HCT116 (cell line): ENCODE data around the gene FLNB. TPM values are rescaled to one million over a fixed set of nuclear protein-coding genes. Genes with fewer than 3 reads are reported as not detected.
A peak's percentile ranks its signal among the peaks of the same experiment; 100 is the strongest.

Source experiments
- ATAC-seq: fragments of 200-7000 bp; cut with Tn5 transposase; 2 replicates; pipeline ENCODE4 v1.9.1; 2020; ENCODE audit warnings: mild to moderate bottlenecking, moderate library complexity
- BruUV-seq: library from RNA; stranded (reverse); fragments of 400-500 nt; replicated peaks from 2 replicates; lab custom pipeline; 2021; lab: Mats Ljungman, UMichigan
- CTCF ChIA-PET: fragments of 300-600 bp; sonication (Branson Sonifier 250); formaldehyde crosslinking; loops from one replicate; lab custom pipeline; 2021; ENCODE audit warnings: antibody characterized with exemption; lab: Charles Lee
- POLR2A ChIA-PET: fragments of 300-600, 350-600 bp; sonication (Branson Sonifier 250); formaldehyde crosslinking; loops from one replicate; lab custom pipeline; 2021; ENCODE audit warnings: antibody characterized with exemption; lab: Charles Lee
- RAD21 ChIA-PET, 2 experiments: fragments of 300-600 bp; sonication (Branson Sonifier 250); formaldehyde crosslinking; loops; one replicate each; lab custom pipeline; 2023; ENCODE audit warnings: low total read pairs in 2 of 2; ENCODE audit not compliant: uncharacterized antibody in 2 of 2, unreplicated experiment in 2 of 2, low non-redundant PET in 1 of 2; lab: Charles Lee
- DNase-seq: peaks from one replicate; pipeline ENCODE4 v3.0.0-alpha.2; 2010; ENCODE audit warnings: low read depth, low spot score
- H2AFZ ChIP-seq: fragments of 200-600 bp; shearing (Covaris generic), sonication (generic); 2 replicates; pipeline ENCODE4 v1.6.1; 2017; ENCODE audit warnings: low read depth, mixed run types, mixed read lengths, antibody characterized with exemption, low read length; ENCODE audit not compliant: poor library complexity, severe bottlenecking
- H3K27ac ChIP-seq: 2 replicates; pipeline ENCODE4 v1.5.1; 2012; ENCODE audit warnings: low read depth, low read length
- H3K27me3 ChIP-seq: fragments of 200-600 bp; sonication (generic); 2 replicates; pipeline ENCODE4 v1.6.1; 2016; ENCODE audit warnings: mixed run types, low read length, mixed read lengths; ENCODE audit not compliant: insufficient read depth
- H3K36me3 ChIP-seq, 2 experiments: fragments of 200-500 bp in 1 of 2; fragments of 200-600 bp in 1 of 2; sonication (Bioruptor generic) in 1 of 2; sonication (generic) in 1 of 2; 2 replicates each; pipeline versions ENCODE4 v1.5.1 to v1.6.1; 2014 to 2016; ENCODE audit warnings: low read length in 2 of 2, inconsistent platforms in 1 of 2, mixed read lengths in 1 of 2, mixed run types in 1 of 2; ENCODE audit not compliant: insufficient read depth in 2 of 2, control insufficient read depth in 1 of 2
- H3K4me1 ChIP-seq, 2 experiments: fragments of 200-600 bp in 1 of 2; sonication (generic) in 1 of 2; 2 replicates each; pipeline versions ENCODE4 v1.5.1 to v1.6.1; 2012 to 2017; ENCODE audit warnings: low read length in 2 of 2, inconsistent platforms in 1 of 2, mild to moderate bottlenecking in 1 of 2, mixed read lengths in 1 of 2, mixed run types in 1 of 2, moderate library complexity in 1 of 2; ENCODE audit not compliant: insufficient read depth in 2 of 2, control insufficient read depth in 1 of 2
- H3K4me2 ChIP-seq: fragments of 200-600 bp; sonication (generic); 2 replicates; pipeline ENCODE4 v1.6.1; 2017; ENCODE audit warnings: mixed run types, low read length, mixed read lengths
- H3K4me3 ChIP-seq, 2 experiments: fragments of 200-600 bp in 1 of 2; sonication (generic) in 1 of 2; replicated peaks in 1 of 2; 2 replicates each; pipeline ENCODE4 v1.5.1; 2011 to 2016; ENCODE audit warnings: low read length in 2 of 2, control low read depth in 1 of 2, low read depth in 1 of 2, mild to moderate bottlenecking in 1 of 2, mixed read lengths in 1 of 2, mixed run types in 1 of 2
- H3K79me2 ChIP-seq: fragments of 200-600 bp; sonication (generic); 2 replicates; pipeline ENCODE4 v1.6.1; 2017; ENCODE audit warnings: mild to moderate bottlenecking, mixed run types, low read length, moderate library complexity, mixed read lengths; ENCODE audit not compliant: insufficient read depth
- H3K9ac ChIP-seq: fragments of 200-600 bp; sonication (generic); 2 replicates; pipeline ENCODE4 v1.6.1; 2016; ENCODE audit warnings: low read length, mixed read lengths
- H3K9me2 ChIP-seq: fragments of 200-600 bp; sonication (generic), shearing (Covaris generic); 2 replicates; pipeline ENCODE4 v1.6.1; 2017; ENCODE audit warnings: mixed run types, mild to moderate bottlenecking, moderate library complexity; ENCODE audit not compliant: insufficient read depth
- H3K9me3 ChIP-seq, 2 experiments: fragments of 200-500 bp in 1 of 2; fragments of 200-600 bp in 1 of 2; sonication (Bioruptor generic) in 1 of 2; sonication (generic) in 1 of 2; 2 replicates each; pipeline ENCODE4 v1.6.1; 2014 to 2017; ENCODE audit warnings: low read length in 2 of 2, mixed read lengths in 2 of 2, inconsistent platforms in 1 of 2, low read depth in 1 of 2, mild to moderate bottlenecking in 1 of 2, mixed run types in 1 of 2, moderate library complexity in 1 of 2; ENCODE audit not compliant: control insufficient read depth in 1 of 2, insufficient read depth in 1 of 2
- H4K20me1 ChIP-seq: fragments of 200-600 bp; sonication (generic), shearing (Covaris generic); 2 replicates; pipeline ENCODE4 v1.6.1; 2017; ENCODE audit warnings: mixed run types, mild to moderate bottlenecking, moderate library complexity; ENCODE audit not compliant: insufficient read depth
- CBX3 ChIP-seq: IDR thresholded peaks from 2 replicates; pipeline ENCODE4 v1.6.1; 2012; ENCODE audit warnings: low read depth
- CEBPB ChIP-seq: IDR thresholded peaks from 2 replicates; pipeline ENCODE4 v1.6.1; 2012; ENCODE audit warnings: low read depth
- EGR1 ChIP-seq: IDR thresholded peaks from 2 replicates; pipeline ENCODE4 v1.6.1; 2012; ENCODE audit warnings: low read depth
- ELF1 ChIP-seq: IDR thresholded peaks from 2 replicates; pipeline ENCODE4 v1.6.1; 2012; ENCODE audit warnings: low read depth, borderline replicate concordance
- EZH2 ChIP-seq: fragments of 200-600 bp; sonication (generic); IDR thresholded peaks from 2 replicates; pipeline ENCODE4 v1.6.1; 2017; ENCODE audit warnings: antibody characterized with exemption, mixed run types
- EZH2phosphoT487 ChIP-seq: fragments of 200-600 bp; IDR thresholded peaks from 2 replicates; pipeline ENCODE4 v1.6.1; 2018; ENCODE audit warnings: antibody characterized with exemption, borderline replicate concordance
- FOSL1 ChIP-seq: IDR thresholded peaks from 2 replicates; pipeline ENCODE4 v1.6.1; 2012; ENCODE audit warnings: low read depth
- JUND ChIP-seq: IDR thresholded peaks from 2 replicates; pipeline ENCODE4 v1.6.1; 2012
- POLR2AphosphoS5 ChIP-seq: IDR thresholded peaks from 2 replicates; pipeline ENCODE4 v1.6.1; 2011; ENCODE audit warnings: mild to moderate bottlenecking, low read depth, low read length, moderate library complexity
- RAD21 ChIP-seq: IDR thresholded peaks from 2 replicates; pipeline ENCODE4 v1.6.1; 2012; ENCODE audit warnings: low read depth, mild to moderate bottlenecking
- SIN3A ChIP-seq: IDR thresholded peaks from 2 replicates; pipeline ENCODE4 v1.6.1; 2012; ENCODE audit warnings: low read depth
- SRF ChIP-seq: IDR thresholded peaks from 2 replicates; pipeline ENCODE4 v1.6.1; 2012; ENCODE audit warnings: low read depth
- TCF7L2 ChIP-seq: IDR thresholded peaks from 2 replicates; pipeline ENCODE4 v1.7.0; 2011; ENCODE audit warnings: borderline replicate concordance, inconsistent platforms; ENCODE audit not compliant: insufficient read depth, insufficient read length; ENCODE audit errors: extremely low read depth
- YY1 ChIP-seq: IDR thresholded peaks from 2 replicates; pipeline ENCODE4 v1.6.1; 2011; ENCODE audit warnings: low read length, low read depth, moderate library complexity, mild to moderate bottlenecking; ENCODE audit not compliant: insufficient replicate concordance; ENCODE audit errors: extremely low read depth
- ZFX ChIP-seq: fragments of 450-650 bp; IDR thresholded peaks from 2 replicates; pipeline ENCODE4 v1.6.1; 2017
- ZNF274 ChIP-seq: fragments of 200-500 bp; sonication (Bioruptor generic); IDR thresholded peaks from 2 replicates; pipeline ENCODE4 v1.6.1; 2014; ENCODE audit warnings: mild to moderate bottlenecking, low read depth, low read length, inconsistent platforms
- intact Hi-C: fragments of 100-400 bp; cut with micrococcal nuclease; formaldehyde crosslinking; loops from 2 replicates; pipeline ENCODE4 v1.10.0; 2022
- total RNA-seq: library from RNA; stranded (reverse); gene quantifications from one replicate; pipeline ENCODE4 v1.2.1, GENCODE V29; 2021; ENCODE audit not compliant: unreplicated experiment
- TF ChIP-seq, protein P1 (sequence below), 3 experiments: fragments of 200-600 bp in 1 of 3; sonication (generic) in 1 of 3; IDR thresholded peaks in 2 of 3; conservative IDR thresholded peaks in 1 of 3; 2 replicates each; pipeline ENCODE4 v1.5.1; 2012 to 2017; ENCODE audit warnings: low read depth in 2 of 3, low read length in 2 of 3, antibody characterized with exemption in 1 of 3, borderline replicate concordance in 1 of 3, control low read depth in 1 of 3, mild to moderate bottlenecking in 1 of 3, mixed read lengths in 1 of 3, mixed run types in 1 of 3, moderate library complexity in 1 of 3; ENCODE audit not compliant: insufficient read depth in 1 of 3
- TF ChIP-seq, protein P2 (sequence below): IDR thresholded peaks from 2 replicates; pipeline ENCODE4 v1.6.1; 2012
- TF ChIP-seq, protein P3 (sequence below): IDR thresholded peaks from 2 replicates; pipeline ENCODE4 v1.6.1; 2012

The FLNB gene
- total RNA-seq, 1 experiment from 2014 or later: 116 TPM

DNA sequence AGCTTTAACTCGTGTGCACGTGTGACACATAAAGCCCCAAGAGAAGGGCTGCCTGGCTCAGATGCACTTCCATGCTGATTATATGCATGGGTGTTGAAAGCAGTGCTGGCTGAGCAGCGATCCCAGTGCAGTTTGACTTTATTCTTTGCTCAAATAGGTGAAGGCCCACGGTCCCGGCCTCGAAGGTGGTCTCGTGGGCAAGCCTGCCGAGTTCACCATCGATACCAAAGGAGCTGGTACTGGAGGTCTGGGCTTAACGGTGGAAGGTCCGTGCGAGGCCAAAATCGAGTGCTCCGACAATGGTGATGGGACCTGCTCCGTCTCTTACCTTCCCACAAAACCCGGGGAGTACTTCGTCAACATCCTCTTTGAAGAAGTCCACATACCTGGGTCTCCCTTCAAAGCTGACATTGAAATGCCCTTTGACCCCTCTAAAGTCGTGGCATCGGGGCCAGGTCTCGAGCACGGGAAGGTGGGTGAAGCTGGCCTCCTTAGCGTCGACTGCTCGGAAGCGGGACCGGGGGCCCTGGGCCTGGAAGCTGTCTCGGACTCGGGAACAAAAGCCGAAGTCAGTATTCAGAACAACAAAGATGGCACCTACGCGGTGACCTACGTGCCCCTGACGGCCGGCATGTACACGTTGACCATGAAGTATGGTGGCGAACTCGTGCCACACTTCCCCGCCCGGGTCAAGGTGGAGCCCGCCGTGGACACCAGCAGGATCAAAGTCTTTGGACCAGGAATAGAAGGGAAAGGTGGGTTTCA lies 114.9 kb downstream of the FLNB start:
- RAD21 ChIA-PET: no interaction called here
- ATAC-seq (no peak), DNase-seq (no peak)
- no peaks in the 10 kb centered on the region for H3K9me2 ChIP-seq
- no peaks in the 10 kb centered on the region for H3K4me1 ChIP-seq
- H3K9me3 ChIP-seq: no peaks in the 10 kb centered on the region
- TSS peak; percentile 21 for BruUV-seq
- CTCF ChIA-PET: no interaction called here
- no peaks in the 10 kb centered on the region for H3K27me3 ChIP-seq
- H4K20me1 ChIP-seq: no peaks in the 10 kb centered on the region
- no peak overlapping the region for H2AFZ ChIP-seq
- H3K4me3 ChIP-seq: no peak overlapping the region
- H3K79me2 ChIP-seq: no peaks in the 10 kb centered on the region
- H3K9ac ChIP-seq: no peak overlapping the region
- H3K27ac ChIP-seq: no peak overlapping the region
- intact Hi-C loops: no loop called here
- no peak overlapping the region for H3K4me2 ChIP-seq
- TF ChIP-seq POLR2AphosphoS5: no peak
- TF ChIP-seq, protein P1, sequence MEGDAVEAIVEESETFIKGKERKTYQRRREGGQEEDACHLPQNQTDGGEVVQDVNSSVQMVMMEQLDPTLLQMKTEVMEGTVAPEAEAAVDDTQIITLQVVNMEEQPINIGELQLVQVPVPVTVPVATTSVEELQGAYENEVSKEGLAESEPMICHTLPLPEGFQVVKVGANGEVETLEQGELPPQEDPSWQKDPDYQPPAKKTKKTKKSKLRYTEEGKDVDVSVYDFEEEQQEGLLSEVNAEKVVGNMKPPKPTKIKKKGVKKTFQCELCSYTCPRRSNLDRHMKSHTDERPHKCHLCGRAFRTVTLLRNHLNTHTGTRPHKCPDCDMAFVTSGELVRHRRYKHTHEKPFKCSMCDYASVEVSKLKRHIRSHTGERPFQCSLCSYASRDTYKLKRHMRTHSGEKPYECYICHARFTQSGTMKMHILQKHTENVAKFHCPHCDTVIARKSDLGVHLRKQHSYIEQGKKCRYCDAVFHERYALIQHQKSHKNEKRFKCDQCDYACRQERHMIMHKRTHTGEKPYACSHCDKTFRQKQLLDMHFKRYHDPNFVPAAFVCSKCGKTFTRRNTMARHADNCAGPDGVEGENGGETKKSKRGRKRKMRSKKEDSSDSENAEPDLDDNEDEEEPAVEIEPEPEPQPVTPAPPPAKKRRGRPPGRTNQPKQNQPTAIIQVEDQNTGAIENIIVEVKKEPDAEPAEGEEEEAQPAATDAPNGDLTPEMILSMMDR (IDR thresholded peaks at IDR 0.05 in 2 of 3, conservative IDR thresholded peaks at IDR 0.05 in 1 of 3; ENCODE audit: borderline replicate concordance in 1 of 3, insufficient read depth in 1 of 3, low read depth in 2 of 3, low read length in 2 of 3): no peak
- no peak for TF ChIP-seq ELF1
- TF ChIP-seq FOSL1: no peak
- no peak for TF ChIP-seq ZFX
- TF ChIP-seq EZH2: no peak
- TF ChIP-seq YY1: no peak
- TF ChIP-seq EGR1: no peak
- TF ChIP-seq ZNF274: no peak
- TF ChIP-seq EZH2phosphoT487: no peak
- no peak for TF ChIP-seq SIN3A
- TF ChIP-seq JUND: no peak
- TF ChIP-seq, protein P2, sequence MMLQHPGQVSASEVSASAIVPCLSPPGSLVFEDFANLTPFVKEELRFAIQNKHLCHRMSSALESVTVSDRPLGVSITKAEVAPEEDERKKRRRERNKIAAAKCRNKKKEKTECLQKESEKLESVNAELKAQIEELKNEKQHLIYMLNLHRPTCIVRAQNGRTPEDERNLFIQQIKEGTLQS: no peak
- TF ChIP-seq, protein P3, sequence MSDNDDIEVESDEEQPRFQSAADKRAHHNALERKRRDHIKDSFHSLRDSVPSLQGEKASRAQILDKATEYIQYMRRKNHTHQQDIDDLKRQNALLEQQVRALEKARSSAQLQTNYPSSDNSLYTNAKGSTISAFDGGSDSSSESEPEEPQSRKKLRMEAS: no peak
- no peak for TF ChIP-seq CBX3
- TF ChIP-seq RAD21: no peak
- no peak for TF ChIP-seq TCF7L2
- TF ChIP-seq SRF: no peak
- no peak for TF ChIP-seq CEBPB
- POLR2A ChIA-PET: no interaction called here
- peaks cover 31 to 37% of the 10 kb centered on the region in 2 experiments; a peak in 3 of 4 replicates for H3K36me3 ChIP-seq
